Omental fat pad (tissue), 4 donors: ENCODE measurements around the gene DUSP2. TPM values are rescaled to one million over a fixed set of nuclear protein-coding genes. Genes with fewer than 3 reads are reported as not detected.
"Not testable (repeated sequence)": the region's sequence is repeated elsewhere in the genome, so short reads cannot be mapped to it uniquely, and the experiment has no call there.

Experiments
- ATAC-seq: fragments of 150-250 bp; one replicate; pipeline ENCODE4 v1.9.1; 2016; ENCODE audit warnings: mild to moderate bottlenecking, moderate library complexity; ENCODE audit not compliant: low FRiP score
- DNase-seq: peaks from one replicate; pipeline ENCODE4 v3.0.0-alpha.2; 2019; ENCODE audit warnings: low spot score
- CTCF ChIP-seq, 3 donors: fragments of 450-650 bp; IDR thresholded peaks; one replicate each; pipeline ENCODE4 v1.5.1; 2016 to 2017; ENCODE audit warnings: antibody characterized with exemption in 3 of 3, mild to moderate bottlenecking in 3 of 3, moderate library complexity in 2 of 3
- total RNA-seq, 4 donors: library from RNA; depleted of rRNA; stranded (reverse); fragments of >200 nt; gene quantifications; one replicate each; pipeline ENCODE4 v1.1.0, GENCODE V29; 2016

Gene DUSP2
- total RNA-seq, 4 donors from 2014 or later: 8.5 to 199 (median 18.8) TPM

DNA sequence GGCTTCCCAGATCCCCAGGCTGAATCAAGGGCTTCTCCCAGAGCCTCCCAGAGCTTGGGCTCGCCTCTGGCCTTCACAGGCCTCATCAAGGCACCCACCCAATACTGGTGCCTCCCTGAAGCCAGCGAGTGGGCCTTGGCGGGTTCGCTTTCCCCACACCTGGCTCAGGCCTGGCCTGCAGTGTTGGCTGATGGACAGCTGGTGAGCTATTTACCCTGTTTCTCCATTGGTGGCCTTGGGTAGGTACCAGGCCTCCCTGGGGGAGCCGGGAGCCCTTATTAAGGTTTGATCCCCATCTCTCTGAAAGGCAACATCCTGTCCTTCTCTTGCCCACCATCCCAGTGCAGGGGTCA lies 18.2 kb upstream of the DUSP2 start:
- ATAC-seq (no peak), DNase-seq (no peak)
- no peak for TF ChIP-seq CTCF (IDR thresholded peaks at IDR 0.05)

DNA sequence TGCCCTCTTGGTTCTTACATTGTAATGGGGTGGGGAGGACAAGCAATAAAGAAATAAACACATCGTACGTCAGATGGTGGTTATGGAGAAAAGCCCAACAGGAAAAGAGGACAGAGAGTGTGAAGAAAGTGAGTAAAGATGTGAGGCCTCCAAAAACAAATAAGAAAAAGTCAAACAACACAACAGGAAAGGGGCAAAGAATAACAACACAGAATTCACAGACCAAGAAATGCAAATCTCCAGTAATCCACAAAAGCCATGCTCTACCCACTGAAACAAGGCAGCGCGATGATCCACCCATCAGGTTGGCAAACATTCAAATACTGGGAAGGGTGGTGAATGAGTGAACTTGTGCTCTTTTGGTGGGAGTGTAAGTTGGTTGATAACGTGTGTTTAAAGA lies 16.7 kb upstream of the DUSP2 start:
- ATAC-seq (no peak), DNase-seq (no peak)
- no peak for TF ChIP-seq CTCF (IDR thresholded peaks at IDR 0.05)

DNA sequence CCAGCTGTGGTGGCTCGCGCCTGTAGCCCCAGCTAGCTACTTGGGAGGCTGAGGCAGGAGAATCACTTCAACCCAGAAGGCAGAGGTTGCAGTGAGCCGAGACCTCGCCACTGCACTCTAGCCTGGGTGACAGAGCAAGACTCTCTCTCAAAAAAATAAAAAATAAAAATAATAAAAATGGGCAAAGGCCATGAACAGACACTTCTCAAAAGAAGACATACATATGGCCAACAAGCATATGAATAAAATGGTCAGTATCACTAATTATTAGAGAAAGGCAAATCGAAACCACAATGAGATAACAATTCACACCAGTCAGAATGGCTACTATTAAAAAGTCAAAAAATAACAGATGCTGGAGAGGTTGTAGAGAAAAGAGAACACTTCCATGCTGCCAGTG lies 15.1 kb upstream of the DUSP2 start:
- not testable (repeated sequence) for DNase-seq, ATAC-seq

- DNase-seq: no peak
Observed at GRCh38 chr2:96159084-96159830, 14.0 kb upstream of the DUSP2 start.

GRCh38 chr2:96158554-96158940 lies 13.3 kb upstream of the DUSP2 start:
- ATAC-seq: no peak
- no peak for DNase-seq
- TF ChIP-seq CTCF (IDR thresholded peaks at IDR 0.05): no peak

More at GRCh38 chr2:96159084-96159830, 14.0 kb upstream of the DUSP2 start:
- no peak for TF ChIP-seq CTCF (IDR thresholded peaks at IDR 0.05)
- no peak for ATAC-seq

DNA sequence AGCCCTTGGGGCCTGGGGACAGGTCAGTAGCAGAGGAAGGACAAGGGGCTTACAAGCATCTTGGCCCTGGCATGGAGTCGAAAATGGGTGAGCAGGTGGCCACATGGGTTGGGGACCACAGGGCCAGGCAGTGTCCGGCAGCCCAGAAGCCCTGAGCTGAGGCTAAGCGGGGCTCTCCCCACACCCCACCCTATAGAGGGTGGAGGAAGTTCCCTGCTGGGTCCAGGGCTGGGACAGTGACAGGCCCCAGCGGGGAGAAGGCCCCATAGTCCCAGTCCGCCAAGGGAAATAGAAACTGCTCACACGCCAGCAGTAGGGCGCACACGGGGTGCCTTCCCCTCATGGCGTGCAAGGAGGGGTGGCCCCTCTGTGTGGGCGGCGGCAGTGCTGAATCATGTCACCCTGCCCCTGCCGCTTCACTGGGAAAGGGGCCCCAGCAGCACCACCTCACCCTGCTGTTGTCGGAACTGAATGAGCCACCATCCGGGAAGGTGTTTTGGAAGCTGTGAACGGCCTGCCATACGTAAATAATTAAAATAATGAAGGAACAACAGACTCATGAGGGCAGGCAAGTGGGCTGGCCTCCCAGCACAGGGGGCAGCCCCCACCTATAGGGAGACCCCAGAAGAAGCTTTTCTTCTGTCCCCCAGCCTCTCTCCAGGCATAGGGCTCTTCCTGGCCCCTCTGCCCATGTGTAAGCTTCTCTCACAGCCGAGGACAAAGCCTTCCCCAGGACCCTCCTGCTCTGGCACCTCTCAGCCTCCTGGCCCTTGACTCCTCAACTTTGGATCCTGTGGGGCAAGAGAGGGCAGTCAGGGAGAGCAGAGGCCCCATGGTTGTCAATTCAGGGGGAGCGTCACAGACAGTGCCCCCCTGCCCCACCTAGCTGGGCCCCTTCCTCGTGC lies 12.7 kb upstream of the DUSP2 start:
- no peak for ATAC-seq
- TF ChIP-seq CTCF (IDR thresholded peaks at IDR 0.05): no peak
- no peak for DNase-seq

DNA sequence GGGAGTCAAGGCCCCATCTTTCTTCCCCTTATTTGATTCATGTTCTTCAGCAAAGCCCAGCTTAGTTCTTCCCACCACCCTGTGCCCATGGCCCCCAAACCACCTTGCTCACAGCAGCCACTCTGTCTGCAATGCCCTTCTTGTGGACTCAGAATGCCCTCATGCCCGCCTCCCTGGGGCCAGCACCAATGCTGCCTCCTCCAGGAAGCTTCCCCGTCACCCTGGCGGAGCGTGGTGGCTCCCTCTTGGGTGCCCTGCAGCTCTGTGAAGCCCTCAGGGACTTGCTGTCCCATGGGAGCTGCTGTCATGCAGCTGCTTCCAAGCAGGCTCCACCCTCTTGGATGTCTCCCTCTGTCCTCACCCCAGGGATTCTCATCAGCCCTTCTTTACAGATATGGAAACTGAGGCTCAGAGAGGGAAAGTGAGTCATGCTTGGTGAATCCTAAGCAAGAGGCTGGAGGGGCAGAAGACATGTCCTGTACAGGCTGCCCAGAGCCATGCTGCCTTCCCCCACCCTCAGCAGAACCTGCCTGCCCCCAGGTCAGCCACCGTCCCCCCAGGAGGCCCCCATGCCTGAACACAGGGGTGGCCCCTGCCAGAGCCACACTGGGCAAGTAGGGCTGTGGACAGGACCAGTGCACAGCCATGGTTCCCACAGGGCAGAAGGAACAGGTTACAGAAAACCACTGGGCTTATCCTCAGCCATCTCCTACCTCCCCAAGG lies 11.8 kb upstream of the DUSP2 start:
- TF ChIP-seq CTCF (IDR thresholded peaks at IDR 0.05): no peak
- DNase-seq (no peak), ATAC-seq (no peak)
